Measurements from ENCODE around the gene ALPG.
"Not testable (repeated sequence)": the region's sequence is repeated elsewhere in the genome, so short reads cannot be mapped to it uniquely, and the experiment has no call there.

The ALPG gene

DNA sequence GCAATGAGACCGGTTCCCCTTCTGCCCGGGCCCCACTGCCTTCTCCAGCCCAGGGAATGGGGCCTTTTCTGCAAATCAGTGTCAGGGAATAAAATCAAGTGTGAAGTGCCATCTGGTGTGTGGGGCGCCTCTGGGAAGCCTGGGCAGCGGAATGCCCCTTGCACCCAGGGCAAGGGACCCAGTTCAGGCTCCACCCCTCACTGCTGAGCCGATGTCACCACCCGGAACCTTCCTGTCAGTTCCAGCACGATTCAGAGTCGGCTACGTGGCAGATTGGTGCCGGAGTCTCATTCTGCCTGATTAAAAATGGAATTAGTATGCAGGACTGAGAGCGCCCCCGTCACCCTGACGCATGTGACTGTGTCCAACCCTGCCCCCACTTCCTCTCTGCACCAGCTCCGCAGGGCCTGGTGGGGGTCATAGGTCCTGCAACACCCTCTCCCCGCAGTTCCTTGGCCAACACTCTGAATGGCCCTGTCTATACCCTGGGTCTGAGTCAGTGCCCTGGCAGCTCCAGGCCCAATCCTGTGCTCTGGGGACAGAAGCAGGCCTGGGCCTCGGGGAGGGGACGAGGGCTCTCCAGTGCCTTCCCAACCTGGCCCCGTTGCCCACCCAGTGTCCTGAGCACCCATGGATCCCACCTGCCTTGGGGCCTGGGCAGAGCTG is 41.1 kb downstream of the ALPG start:
- no peak for DNase-seq
- in situ Hi-C loops (cut with MboI; ENCODE audit: low pct_unique_long_range_greater_than_20kb, low sequenced_read_pairs) = no loop called here

DNA sequence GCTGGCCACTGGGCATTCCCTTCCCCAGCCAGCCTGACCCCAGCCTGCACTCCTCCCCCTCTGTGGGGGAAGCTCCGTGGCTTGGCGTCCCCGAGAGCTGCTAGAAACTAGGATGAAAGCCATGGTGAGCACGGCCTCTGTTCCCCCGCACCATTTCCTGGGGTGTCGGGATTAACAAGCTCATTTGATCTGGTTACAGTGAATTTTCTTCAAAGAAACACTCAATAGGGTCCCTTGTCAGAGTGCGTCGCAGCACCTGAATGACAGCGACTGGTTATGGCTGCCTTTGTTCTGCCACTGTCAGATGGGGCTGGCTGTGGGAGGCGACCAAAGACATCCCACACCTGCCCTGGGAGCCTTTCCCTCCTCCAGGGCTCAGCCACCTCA is 41.7 kb downstream of the ALPG start:
- no peak for DNase-seq
- in situ Hi-C loops (cut with MboI; ENCODE audit: low pct_unique_long_range_greater_than_20kb, low sequenced_read_pairs) = no loop called here

DNA sequence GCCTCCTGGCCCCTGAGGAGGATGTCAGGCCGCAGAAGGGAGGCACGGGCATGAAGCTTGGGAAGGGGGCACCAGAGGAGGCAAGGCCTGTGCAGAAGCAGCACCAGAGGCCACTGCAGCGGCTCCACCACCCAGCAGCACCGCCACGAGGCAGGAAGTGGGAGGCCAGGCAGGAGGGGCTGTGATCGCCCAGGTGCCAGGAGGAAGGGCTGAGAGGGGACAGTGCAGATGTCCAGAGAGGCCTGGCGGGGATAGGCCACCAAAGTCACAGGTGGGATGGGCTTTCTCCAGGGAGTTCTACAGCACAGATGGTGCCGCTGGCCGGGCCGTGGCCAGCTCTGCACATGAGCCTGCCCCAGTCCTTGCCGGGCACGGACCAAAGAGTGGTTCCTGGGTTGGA is 43.3 kb downstream of the ALPG start:
- in situ Hi-C loops (cut with MboI; ENCODE audit: low pct_unique_long_range_greater_than_20kb, low sequenced_read_pairs) = no loop called here
- DNase-seq = no peak

DNA sequence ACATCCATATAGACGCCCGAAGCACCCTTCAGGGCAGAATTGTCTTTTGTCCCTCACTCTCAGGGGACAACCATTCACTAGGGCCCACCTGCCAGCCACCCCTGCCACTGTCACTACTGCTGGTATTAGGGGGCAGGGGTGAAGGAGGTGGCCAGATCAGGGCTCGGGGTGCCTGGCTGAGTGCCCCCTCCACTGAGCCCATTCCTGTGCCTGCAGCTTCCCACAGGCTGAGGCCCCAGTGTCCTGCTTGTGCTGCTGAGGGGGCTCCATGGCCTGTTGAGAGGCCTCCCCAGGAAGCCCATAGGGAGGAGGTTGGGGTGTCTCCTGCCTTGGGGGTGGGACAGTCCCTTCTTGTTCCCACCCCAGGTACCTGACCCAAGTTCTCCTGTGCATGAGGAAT is 45.0 kb downstream of the ALPG start:
- in situ Hi-C loops (cut with MboI; ENCODE audit: low pct_unique_long_range_greater_than_20kb, low sequenced_read_pairs); DNase-seq: not testable (repeated sequence)

DNA sequence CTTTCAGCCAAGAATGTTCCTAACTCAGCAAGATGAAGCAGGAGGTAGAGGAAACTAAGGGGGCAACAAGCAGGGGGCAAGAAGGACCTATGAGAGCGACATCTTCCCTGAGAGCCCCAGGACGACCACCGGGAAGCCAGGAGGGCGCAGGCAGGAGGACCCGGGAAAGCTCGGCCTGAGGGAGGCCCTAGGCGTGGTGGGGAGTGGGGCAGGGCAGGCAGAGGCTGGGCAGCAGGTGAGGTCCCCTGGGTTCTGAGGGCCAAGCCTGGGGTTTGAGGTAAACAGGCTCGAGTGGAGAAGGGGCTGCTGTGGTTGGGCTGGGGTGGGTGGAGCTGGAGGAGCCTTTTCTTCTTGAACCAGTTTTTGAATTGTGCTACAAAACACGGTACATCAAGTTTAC is 48.0 kb downstream of the ALPG start:
- no peak for DNase-seq
- in situ Hi-C loops (cut with MboI; ENCODE audit: low pct_unique_long_range_greater_than_20kb, low sequenced_read_pairs) = no loop called here

DNA sequence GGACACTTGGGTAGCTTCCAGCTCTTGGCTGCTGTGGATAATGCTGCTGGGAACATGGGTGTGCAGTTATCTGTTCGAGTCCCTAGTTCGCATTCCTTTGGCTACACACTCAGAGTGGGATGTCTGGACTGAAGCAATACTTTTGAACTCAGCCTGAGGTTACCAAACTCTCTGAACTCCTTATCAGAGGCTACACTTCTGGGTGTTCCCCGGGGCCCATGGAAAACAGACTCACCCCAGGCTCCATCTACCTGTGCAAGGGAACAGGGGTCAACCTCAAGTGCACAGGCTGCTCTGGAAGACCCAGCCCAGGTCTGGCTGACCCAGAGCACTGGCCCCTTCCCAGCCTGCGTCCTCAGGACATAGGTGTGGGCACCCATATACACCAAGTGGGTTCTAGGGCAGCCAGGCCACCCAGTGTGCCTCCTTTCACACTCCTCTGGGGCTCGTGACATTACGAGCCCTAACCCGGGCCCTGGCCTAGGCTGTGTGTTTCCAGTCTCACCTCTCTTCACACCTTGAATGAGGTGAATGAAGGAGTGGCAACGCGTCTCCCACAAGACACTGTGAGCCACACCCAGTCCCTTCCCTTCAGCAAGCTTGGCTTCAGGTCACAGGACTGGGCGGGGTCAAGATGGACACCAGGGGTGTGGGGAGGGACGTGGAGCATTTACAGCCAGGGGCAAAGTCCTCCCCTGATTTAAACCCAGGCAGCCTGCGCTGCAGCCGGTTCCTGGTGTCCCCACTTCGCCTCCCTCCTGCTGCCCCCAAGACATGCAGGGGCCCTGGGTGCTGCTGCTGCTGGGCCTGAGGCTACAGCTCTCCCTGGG is 49.0 kb downstream of the ALPG start, which contains the start of gene ALPI:
Gene ALPI (plus strand): TSS at position 728 of the 830 bp plus-strand sequence. CDS start 47 bp downstream, at position 775.
- in situ Hi-C loops (cut with MboI; ENCODE audit: low pct_unique_long_range_greater_than_20kb, low sequenced_read_pairs) = no loop called here
- no peak for DNase-seq

DNA sequence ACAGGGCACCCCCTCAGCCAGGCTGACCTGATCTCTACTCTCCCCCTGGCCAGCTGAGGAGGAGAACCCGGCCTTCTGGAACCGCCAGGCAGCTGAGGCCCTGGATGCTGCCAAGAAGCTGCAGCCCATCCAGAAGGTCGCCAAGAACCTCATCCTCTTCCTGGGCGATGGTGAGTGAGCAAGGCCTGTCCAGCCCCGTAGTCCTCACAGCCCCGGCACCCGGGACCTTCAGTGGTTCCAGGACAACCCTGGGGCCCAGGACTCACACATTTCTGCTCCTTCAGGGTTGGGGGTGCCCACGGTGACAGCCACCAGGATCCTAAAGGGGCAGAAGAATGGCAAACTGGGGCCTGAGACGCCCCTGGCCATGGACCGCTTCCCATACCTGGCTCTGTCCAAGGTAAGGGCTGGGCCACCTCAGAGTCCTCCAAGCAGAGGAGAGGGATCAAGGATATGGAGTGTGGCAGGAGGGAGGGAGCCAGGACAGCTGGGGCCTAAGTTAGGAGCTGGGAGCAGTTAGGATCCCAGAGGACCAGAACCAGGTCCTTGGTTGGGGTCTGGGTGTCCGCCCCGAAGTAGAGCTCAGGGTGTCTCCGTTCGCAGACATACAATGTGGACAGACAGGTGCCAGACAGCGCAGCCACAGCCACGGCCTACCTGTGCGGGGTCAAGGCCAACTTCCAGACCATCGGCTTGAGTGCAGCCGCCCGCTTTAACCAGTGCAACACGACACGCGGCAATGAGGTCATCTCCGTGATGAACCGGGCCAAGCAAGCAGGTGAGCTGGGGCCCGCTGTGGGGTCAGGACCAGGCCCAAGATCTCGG is 49.9 kb downstream of the ALPG start:
- no peak for DNase-seq
- in situ Hi-C loops (cut with MboI; ENCODE audit: low pct_unique_long_range_greater_than_20kb, low sequenced_read_pairs) = no loop called here

DNA sequence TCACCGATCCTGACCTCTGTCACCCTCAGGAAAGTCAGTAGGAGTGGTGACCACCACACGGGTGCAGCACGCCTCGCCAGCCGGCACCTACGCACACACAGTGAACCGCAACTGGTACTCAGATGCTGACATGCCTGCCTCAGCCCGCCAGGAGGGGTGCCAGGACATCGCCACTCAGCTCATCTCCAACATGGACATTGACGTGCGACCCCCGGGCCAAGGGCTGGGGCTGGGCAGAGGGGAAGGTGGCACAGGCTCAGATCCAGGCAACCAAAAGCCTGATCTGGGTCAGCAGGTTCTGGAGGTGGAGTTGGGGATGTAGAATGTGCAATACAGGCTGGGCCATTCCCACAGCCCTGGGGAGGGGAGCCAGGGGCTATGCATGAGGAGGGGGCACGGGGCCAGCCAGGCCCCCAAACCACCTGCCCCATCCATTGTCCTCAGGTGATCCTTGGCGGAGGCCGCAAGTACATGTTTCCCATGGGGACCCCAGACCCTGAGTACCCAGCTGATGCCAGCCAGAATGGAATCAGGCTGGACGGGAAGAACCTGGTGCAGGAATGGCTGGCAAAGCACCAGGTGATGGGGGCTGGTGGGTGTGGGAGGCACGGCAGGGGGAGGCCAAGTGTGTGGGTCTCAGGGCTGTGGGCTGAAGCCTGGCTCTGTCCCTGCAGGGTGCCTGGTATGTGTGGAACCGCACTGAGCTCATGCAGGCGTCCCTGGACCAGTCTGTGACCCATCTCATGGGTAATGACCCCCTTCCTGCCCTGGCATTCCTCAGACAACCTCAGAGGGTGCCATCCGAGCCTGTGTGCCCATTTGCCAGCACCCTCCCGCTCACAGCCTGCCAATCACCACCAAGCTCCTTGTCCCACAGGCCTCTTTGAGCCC is 50.7 kb downstream of the ALPG start:
- in situ Hi-C loops (cut with MboI; ENCODE audit: low pct_unique_long_range_greater_than_20kb, low sequenced_read_pairs) = no loop called here

DNA sequence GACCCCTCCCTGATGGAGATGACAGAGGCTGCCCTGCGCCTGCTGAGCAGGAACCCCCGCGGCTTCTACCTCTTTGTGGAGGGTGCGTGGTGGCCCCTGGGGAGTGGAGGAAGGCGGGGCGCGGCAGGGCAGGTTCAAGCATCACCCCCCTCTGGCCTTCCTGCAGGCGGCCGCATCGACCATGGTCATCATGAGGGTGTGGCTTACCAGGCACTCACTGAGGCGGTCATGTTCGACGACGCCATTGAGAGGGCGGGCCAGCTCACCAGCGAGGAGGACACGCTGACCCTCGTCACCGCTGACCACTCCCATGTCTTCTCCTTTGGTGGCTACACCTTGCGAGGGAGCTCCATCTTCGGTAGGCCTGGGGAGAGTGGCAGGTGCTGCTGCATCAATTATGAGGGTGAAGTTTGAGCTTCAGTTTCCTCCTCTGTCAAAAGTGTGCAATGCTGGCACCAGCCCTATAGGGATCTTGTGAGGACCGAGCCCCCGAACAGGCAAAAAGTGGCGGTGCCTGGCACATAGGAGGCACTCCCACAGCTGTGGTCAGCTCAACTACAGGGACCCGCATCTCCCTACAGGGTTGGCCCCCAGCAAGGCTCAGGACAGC is 51.5 kb downstream of the ALPG start:
- no peak for DNase-seq
- in situ Hi-C loops (cut with MboI; ENCODE audit: low pct_unique_long_range_greater_than_20kb, low sequenced_read_pairs) = no loop called here

More for the DNA sequence above, 50.7 kb downstream of the ALPG start:
- DNase-seq = no peak

DNA sequence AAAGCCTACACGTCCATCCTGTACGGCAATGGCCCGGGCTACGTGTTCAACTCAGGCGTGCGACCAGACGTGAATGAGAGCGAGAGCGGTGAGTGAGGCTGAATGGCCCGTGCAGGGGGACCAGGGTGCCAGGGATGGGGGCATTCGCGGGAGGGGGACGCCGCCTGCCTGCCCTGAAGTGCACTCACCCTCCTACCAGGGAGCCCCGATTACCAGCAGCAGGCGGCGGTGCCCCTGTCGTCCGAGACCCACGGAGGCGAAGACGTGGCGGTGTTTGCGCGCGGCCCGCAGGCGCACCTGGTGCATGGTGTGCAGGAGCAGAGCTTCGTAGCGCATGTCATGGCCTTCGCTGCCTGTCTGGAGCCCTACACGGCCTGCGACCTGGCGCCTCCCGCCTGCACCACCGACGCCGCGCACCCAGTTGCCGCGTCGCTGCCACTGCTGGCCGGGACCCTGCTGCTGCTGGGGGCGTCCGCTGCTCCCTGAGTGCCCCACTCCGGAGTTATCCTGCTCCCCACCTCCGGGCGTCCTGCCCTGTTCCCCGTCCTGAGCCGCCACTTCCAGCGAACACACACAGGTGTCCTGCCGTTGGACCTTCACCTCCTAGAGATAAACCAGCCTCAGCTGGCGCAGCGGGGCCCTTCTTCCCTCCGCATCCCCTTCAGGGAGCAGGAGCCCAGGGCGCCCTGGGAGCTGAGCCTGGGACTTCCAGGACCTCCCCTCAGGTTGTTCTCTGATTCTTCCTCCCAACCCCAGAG is 52.2 kb downstream of the ALPG start:
- in situ Hi-C loops (cut with MboI; ENCODE audit: low pct_unique_long_range_greater_than_20kb, low sequenced_read_pairs) = no loop called here
- DNase-seq = no peak

DNA sequence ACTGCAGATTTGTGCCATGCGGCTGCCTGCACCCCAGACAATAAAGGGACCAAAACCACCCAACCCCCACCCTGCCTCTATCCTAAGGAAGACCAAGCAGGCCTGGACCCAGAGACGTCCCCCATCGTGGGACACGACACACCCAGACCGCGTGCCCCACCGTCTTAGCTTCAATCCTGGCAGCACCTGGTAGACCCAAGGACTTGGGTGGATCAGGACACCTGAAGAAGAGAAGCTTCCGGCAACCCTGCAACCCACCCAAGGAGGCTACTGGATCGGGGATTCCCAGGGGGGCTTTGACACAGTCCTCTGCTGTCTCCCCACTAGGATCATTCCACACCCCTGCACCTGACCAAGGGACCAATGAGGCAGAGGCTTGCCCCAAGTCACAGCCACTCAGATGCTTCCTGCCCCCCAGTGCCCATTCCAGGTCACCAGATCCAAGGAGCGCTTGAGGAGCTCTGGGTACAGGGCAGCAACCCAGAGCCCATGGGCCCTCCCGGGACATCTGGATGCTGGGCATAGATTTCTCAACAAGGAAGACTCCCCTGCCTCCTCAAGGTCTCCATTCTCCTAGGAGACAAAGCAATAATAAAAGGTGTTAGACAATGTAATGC is 52.9 kb downstream of the ALPG start:
- in situ Hi-C loops (cut with MboI; ENCODE audit: low pct_unique_long_range_greater_than_20kb, low sequenced_read_pairs) = no loop called here
- no peak for DNase-seq

DNA sequence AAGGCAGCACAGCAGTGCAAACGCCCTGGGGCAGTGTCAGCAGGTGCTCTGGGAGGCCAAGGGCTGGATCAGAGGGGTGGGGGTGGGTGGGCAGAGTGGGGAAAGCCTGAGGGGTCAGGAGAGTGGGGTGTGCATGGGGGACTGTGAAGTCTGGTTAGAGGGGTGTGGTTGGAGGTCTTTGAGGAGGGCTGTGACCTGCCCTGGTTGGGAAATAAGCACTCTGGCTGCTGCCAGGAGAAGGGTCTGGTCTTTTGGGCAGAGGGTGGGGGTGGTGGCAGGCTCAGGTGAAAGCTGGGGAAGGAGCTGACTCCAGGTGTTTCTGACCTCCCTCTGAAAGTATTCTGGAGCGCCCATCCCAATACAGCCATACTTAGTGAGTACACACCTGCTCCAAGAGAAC is 53.5 kb downstream of the ALPG start:
- in situ Hi-C loops (cut with MboI; ENCODE audit: low pct_unique_long_range_greater_than_20kb, low sequenced_read_pairs) = no loop called here
- no peak for DNase-seq
